HEK293T (cell line): ENCODE data around the gene BMPR1B.

Source experiments
- CTCF ChIA-PET: fragments of 350-600 bp; formaldehyde crosslinking; extraction: SDS; loops from one replicate; lab custom pipeline; 2021; ENCODE audit warnings: antibody characterized with exemption, inconsistent platforms; lab: Yijun Ruan, JAX
- POLR2A ChIA-PET: fragments of 350-600 bp; formaldehyde crosslinking; extraction: SDS; loops from one replicate; lab custom pipeline; 2020; ENCODE audit warnings: antibody characterized with exemption, inconsistent platforms; lab: Yijun Ruan, JAX
- DNase-seq: peaks from one replicate; pipeline ENCODE4 v3.0.0; 2012; ENCODE audit warnings: mixed read lengths; ENCODE audit errors: extremely low spot score
- ARNT ChIP-seq: fragments of 450-650 bp; IDR thresholded peaks from 2 replicates; pipeline ENCODE4 v1.6.1; 2017; ENCODE audit warnings: mild to moderate bottlenecking
- BHLHE40 ChIP-seq: fragments of 450-650 bp; IDR thresholded peaks from 2 replicates; pipeline ENCODE4 v1.6.1; 2016; ENCODE audit warnings: mild to moderate bottlenecking, moderate library complexity, borderline replicate concordance
- CTBP1 ChIP-seq: fragments of 450-650 bp; IDR thresholded peaks from 2 replicates; pipeline ENCODE4 v1.6.1; 2016; ENCODE audit warnings: borderline replicate concordance
- ELF4 ChIP-seq: fragments of 450-650 bp; IDR thresholded peaks from 2 replicates; pipeline ENCODE4 v1.6.1; 2017; ENCODE audit warnings: antibody characterized with exemption
- FOXA1 ChIP-seq: fragments of 450-650 bp; IDR thresholded peaks from 2 replicates; pipeline ENCODE4 v1.6.1; 2016; ENCODE audit warnings: mild to moderate bottlenecking
- FOXK2 ChIP-seq: fragments of 450-650 bp; IDR thresholded peaks from 2 replicates; pipeline ENCODE4 v1.6.1; 2016; ENCODE audit warnings: mild to moderate bottlenecking
- FOXM1 ChIP-seq: fragments of 450-650 bp; IDR thresholded peaks from 2 replicates; pipeline ENCODE4 v1.6.1; 2017; ENCODE audit warnings: mild to moderate bottlenecking, borderline replicate concordance
- HDGF ChIP-seq: fragments of 450-650 bp; IDR thresholded peaks from 2 replicates; pipeline ENCODE4 v1.6.1; 2017; ENCODE audit warnings: antibody characterized with exemption, borderline replicate concordance
- L3MBTL2 ChIP-seq: fragments of 450-650 bp; conservative IDR thresholded peaks from 2 replicates; pipeline ENCODE4 v1.6.1; 2016; ENCODE audit warnings: mild to moderate bottlenecking
- LEF1 ChIP-seq: fragments of 450-650 bp; IDR thresholded peaks from 2 replicates; pipeline ENCODE4 v1.6.1; 2017; ENCODE audit warnings: mild to moderate bottlenecking, borderline replicate concordance
- NFRKB ChIP-seq: fragments of 450-650 bp; IDR thresholded peaks from 2 replicates; pipeline ENCODE4 v1.6.1; 2016; ENCODE audit warnings: mild to moderate bottlenecking, moderate library complexity
- PKNOX1 ChIP-seq: fragments of 450-650 bp; IDR thresholded peaks from 2 replicates; pipeline ENCODE4 v1.6.1; 2016
- SP1 ChIP-seq: fragments of 450-650 bp; IDR thresholded peaks from 2 replicates; pipeline ENCODE4 v1.6.1; 2017
- SUZ12 ChIP-seq: fragments of 450-650 bp; IDR thresholded peaks from 2 replicates; pipeline ENCODE4 v1.6.1; 2016; ENCODE audit warnings: mild to moderate bottlenecking
- TARDBP ChIP-seq: fragments of 450-650 bp; IDR thresholded peaks from 2 replicates; pipeline ENCODE4 v1.6.1; 2016
- ZNF384 ChIP-seq: fragments of 450-650 bp; IDR thresholded peaks from 2 replicates; pipeline ENCODE4 v1.6.1; 2016

Gene BMPR1B

DNA sequence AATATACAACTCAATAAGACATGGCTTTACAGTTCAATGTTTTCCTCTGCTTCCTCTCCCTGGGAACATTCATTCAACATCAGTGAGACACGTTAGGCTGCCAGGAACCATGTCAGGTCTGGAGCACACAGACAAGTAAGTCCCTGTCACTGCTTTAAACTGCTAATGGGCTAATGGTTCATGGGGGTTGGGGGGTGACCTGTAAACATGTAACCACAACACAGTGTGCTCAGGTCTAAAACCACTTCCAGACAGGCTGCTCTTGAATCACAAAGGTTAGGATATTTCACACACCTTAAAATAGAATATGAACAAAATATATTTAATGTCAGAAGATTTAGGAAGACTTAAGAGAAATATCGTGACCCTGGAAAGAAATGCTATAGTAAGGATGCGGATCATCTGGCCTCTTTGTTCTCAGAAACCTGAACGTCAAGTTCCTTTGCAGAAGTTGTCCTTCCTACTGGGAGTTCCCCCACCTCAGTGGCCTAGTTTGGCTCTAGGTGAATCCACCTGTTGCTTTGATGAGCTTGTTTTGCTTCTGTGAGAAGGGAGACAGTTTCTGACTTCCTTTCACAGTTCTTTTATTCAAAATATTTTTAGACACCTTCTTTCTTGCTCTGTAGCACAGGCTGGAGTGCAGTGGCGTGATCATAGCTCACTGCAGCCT lies 431.1 kb downstream of the BMPR1B start:
- ChIA-PET POLR2A (no interaction called here), CTCF (no interaction called here)
- TF ChIP-seq FOXA1, result no peak
- TF ChIP-seq FOXM1, result no peak
- TF ChIP-seq L3MBTL2, result no peak
- no peak for DNase-seq

GRCh38 chr4:95190751-95191436 lies 433.1 kb downstream of the BMPR1B start:
- ChIA-PET POLR2A (no interaction called here), CTCF (no interaction called here)
- TF ChIP-seq PKNOX1, result peak; percentile 21; the same call in 1 of the 2 replicates
- TF ChIP-seq ZNF384, result no peak
- peak; percentile 21 for DNase-seq

DNA sequence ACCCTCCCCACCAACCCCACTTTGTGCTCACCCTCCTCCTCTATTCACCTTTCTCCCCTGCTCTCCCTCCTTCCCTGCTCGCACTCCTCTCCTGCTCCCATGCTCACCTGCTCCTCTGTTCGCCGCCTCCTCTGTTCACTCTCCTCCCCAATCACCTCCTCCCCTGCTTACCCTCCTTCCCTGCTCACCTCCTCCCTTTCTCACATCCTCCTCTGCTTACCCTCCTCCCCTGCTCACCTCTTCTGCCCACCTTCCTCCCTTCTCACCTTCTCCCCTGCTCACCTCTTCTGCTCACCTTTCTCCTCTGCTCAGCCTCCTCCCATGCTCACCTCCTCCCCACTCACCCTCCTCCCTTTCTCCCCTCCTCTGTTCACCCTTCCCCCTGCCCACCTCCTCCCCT lies 433.8 kb downstream of the BMPR1B start:
- CTCF ChIA-PET, result no interaction called here
- DNase-seq, result no peak
- POLR2A ChIA-PET, result no interaction called here
- TF ChIP-seq FOXM1 (no peak), ZNF384 (no peak), LEF1 (no peak)

DNA sequence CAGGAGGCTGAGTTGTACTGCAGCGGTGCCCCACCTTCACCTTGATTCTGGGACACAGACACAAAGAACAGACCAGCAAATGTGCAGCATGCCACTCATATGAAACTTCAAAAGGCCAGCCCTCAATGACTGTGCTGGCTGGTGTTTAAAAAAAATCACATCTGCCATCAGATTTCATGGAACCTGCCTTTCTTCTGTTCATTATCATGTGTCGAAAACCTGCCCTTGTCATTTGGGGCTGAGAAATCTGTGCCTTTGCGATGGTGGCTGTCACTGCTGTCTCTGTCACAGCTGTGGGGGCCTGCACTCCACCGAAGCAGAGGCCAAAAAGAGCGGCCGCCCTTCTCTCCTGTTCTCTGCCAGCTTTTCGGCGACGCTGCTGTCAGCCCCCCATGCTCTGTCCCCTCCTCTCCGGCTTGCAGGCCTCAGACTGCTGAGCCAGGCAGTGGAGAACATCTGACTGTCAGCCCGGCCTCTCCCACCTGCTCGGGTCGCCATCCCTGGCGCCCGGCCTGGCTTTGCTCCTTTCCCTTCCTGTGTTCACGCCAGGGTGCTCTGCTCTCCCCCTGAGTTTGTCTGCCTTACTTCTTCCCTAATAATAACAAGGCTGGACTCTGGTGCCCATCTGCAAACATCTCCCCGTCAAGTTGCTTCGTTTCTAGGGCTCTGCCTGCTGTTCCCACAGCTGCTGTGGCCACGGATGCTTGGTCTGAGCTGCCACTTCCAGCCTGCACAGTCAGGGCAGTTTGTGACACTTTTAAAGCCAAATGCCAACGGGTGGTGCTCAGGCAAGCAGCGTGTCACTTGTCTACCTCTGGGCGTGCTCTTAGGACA lies 435.9 kb downstream of the BMPR1B start:
- TF ChIP-seq ARNT, result no peak
- TF ChIP-seq SP1, result no peak
- DNase-seq, result no peak
- CTCF ChIA-PET, result no interaction called here
- POLR2A ChIA-PET, result no interaction called here

- ChIA-PET CTCF (no interaction called here), POLR2A (no interaction called here)
- no peak for DNase-seq
- TF ChIP-seq L3MBTL2 (no peak), FOXM1 (no peak), ELF4 (no peak), ZNF384 (no peak), BHLHE40 (no peak), TARDBP (no peak), HDGF (no peak)
Measured at GRCh38 chr4:95197353-95197752, 439.6 kb downstream of the BMPR1B start.

DNA sequence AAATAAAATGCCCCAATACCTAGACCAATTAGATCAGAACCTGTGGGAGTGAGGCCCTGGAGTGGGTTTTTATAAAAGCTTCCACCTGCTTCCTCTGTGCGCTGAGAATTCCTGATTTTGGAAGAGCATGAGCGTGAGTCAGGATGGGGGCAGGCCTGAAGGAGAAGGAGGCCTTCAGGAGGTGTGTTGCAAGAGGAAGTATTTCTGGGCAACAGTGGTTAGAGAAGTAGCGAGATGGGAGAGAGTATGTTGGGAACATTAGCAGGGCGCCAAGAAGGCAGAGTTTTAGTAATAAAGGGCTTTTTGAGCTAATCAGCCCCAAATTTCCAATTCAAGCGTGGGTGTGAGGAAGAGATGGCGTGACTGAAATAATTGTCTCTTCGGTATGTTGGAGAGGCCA lies 441.2 kb downstream of the BMPR1B start:
- TF ChIP-seq NFRKB, result no peak
- no peak for TF ChIP-seq FOXK2
- TF ChIP-seq FOXM1, result no peak
- no peak for TF ChIP-seq CTBP1
- no peak for TF ChIP-seq BHLHE40
- no peak for TF ChIP-seq HDGF
- no peak for TF ChIP-seq L3MBTL2
- TF ChIP-seq PKNOX1, result no peak
- no peak for TF ChIP-seq SP1
- TF ChIP-seq LEF1, result no peak
- no peak for TF ChIP-seq ZNF384
- no peak for TF ChIP-seq SUZ12
- no peak for TF ChIP-seq TARDBP
- no peak for TF ChIP-seq ARNT
- TF ChIP-seq ELF4, result no peak
- no peak for TF ChIP-seq FOXA1
- CTCF ChIA-PET, result no interaction called here
- POLR2A ChIA-PET, result no interaction called here
- DNase-seq, result no peak

GRCh38 chr4:95204267-95204844 lies 446.6 kb downstream of the BMPR1B start:
- ChIA-PET POLR2A (no interaction called here), CTCF (interaction anchor here (0.6 to 1.8 kb wide), 5 partner anchors 10 to 178 kb away, joined by 3 to 6 read pairs (median 3); no protein-coding TSS in a partner anchor)
- TF ChIP-seq ELF4 (no peak), LEF1 (no peak), ZNF384 (no peak), FOXA1 (no peak), ARNT (no peak), FOXK2 (no peak), NFRKB (no peak), HDGF (no peak), L3MBTL2 (no peak), PKNOX1 (no peak), TARDBP (no peak), FOXM1 (no peak), CTBP1 (no peak), SP1 (no peak), SUZ12 (no peak), BHLHE40 (no peak)
- DNase-seq, result no peak
